ENCODE data around the gene TTLL1.

TTLL1 gene

DNA sequence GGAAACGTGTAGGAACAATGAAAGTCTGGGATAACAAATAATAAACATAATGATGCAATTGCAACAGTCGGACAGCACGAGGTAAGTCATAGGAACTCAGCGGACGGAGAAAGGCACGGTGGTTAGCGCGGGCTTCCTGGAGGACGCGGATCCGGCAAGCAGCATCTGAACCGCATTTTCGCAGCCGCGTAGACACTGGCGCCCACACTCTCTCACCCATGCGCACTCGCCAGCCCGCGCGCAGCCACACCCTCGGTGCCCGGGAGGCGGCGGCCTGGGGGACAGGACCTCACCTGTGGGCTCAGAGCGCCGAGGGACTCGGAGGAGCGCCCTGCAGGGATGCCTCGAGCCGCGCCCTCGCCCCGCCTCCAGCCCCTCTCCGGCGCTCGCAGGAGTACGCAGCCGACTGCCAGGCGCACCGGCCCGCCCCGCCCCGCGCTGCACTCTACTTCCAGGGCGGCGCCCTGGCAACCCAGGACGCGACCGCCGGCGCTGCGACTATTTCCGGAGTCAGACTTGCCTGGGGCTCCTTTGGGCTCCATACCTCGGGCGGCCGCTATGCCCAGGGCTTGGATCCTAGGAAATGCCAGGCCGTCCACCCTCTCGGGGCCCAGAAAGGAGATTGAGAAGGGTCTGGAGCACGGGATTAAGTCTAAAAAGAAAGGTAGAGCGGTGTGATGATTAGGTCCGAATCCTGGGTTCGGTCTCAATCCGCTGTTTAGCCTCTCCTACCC is at the start of gene TTLL1:
TTLL1 (minus strand) TSS at position 408 of the 734 bp plus-strand sequence. CDS start 13,805 bp downstream, outside the sequence.
- DNase-seq (ENCODE audit: low spot score), result peak; percentile 97

DNA sequence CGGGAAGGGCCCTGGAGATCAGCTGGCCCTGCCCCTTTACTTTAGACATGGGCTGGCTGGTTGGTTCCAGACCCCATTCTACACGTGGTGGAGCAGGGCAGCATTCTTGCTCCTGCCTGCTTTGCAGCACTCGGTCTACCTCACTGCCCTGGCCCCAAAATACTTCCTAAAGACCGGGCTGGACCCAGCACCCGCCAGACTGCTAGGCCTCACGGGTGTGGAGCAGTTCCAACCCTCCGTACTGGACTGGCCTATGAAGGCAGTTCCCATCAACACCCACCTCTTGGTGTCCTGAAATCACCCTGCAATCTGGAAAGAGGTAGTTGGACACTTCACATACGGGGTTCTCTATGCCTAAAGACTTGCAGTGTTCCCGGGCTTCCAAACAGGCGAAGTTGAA is 47.6 kb upstream of the TTLL1 start:
- DNase-seq (ENCODE audit: low spot score), result no peak

DNA sequence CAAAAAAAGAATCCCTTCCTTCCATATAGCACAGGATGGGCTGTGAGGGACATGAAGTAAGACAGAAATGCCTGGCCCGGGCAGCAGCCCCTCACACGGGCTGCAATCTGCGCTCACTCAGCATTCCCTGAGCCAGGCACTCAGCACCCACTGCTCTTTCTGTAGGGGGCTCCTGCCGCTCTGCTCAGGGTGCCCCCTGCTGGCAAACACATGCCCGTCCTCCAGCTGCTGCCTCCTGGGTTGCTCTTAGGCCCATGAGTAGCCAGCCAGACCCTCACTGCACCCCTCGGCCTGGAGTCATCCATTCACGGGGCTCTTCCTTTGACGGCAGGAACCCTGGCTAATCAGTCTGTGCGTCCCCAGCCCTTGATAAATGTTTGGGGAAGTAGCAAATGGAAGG is 47.1 kb upstream of the TTLL1 start:
- DNase-seq (ENCODE audit: low spot score), result peak; percentile 70

DNA sequence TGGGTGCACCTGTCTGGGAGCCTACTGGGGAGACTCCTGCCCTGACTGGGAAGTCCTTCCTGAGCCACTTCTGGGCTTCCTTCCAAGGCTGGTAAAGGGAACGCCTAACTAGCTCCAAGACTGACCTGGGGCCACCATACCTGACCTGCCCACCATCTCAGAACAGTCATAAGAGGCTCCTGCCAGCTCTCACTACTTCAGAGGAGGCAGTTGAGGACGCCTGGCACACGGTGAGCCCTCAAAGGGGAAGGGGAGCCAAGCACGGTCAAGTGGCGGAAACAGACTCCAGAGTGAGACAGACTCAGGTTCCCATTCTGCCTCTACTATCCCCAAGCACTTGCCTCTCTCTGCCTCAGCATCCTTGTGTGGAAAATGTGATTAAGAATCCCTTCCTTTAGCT is 46.4 kb upstream of the TTLL1 start:
- no peak for DNase-seq (ENCODE audit: low spot score)

DNA sequence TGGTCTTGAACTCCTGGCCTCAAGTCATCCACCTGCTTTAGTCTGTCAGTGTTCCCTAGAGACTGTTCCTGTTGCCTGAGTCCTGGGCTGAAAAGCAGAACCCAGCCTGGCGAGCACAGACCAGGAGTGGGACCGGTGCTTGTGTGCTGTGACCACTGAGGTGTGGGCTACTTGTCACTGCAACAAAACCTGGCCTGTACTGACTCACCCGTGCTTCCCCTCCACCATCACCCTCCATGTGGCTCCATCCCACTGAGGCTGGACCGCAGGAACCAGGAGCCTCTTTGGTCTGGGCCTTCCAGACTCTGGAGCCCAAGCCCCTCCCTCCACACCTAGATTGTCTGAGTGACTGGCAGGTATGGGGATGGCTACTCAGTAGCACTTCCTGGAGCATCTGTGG is 45.4 kb upstream of the TTLL1 start:
- DNase-seq (ENCODE audit: low spot score), result no peak

DNA sequence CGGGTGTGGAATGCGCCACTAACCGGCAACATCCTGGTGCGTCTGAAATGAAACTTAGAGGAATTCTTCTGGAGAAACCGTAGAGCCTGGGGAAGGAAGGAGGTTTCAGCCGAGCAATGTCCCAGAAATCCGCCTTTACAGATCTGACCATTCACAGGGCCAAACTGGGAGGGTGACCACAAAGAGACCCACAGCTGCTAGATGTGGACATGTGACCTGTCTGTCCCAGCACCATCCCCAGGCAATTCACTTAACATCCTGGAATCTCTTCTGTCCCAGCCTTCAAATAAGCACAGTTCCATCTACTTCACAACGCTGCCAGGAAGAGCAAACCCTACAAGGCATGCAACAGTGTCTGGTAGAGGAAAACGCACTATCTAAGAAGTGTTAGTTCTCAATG is 44.2 kb upstream of the TTLL1 start:
- no peak for DNase-seq (ENCODE audit: low spot score)

DNA sequence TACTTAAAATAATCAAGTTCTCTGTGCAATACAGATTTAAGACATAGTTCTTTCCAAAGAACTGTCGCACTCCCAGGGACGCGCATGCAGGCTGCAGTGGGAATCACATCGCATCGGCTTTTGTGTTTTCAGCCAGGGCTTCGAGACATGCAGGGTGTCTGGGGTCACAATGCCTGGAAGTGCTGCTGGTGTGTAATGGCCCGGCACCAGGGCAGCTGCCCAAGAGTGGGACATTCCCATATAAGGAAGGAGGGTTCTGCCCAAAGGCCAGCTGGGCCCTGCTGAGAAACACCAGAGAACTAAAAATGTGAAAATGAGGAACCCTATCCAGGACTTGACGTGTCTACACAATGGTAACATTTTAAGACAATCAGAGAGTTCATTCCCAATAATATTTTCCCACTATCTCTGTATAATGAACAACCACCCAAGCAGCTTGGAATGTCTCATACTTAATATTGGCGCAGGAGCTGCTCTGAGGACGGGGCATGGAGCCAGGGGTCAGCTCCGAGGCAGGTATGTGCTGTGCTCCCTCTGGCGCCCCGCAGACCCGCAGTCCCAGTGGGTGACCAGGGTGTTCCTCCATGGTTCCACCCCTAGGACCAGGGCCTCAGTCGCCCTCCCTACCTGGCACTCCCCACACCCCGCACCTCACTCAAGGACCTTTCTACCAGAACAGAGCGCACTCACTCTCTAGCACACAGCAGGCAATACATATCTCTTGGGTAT is 42.7 kb upstream of the TTLL1 start:
- no peak for DNase-seq (ENCODE audit: low spot score)

DNA sequence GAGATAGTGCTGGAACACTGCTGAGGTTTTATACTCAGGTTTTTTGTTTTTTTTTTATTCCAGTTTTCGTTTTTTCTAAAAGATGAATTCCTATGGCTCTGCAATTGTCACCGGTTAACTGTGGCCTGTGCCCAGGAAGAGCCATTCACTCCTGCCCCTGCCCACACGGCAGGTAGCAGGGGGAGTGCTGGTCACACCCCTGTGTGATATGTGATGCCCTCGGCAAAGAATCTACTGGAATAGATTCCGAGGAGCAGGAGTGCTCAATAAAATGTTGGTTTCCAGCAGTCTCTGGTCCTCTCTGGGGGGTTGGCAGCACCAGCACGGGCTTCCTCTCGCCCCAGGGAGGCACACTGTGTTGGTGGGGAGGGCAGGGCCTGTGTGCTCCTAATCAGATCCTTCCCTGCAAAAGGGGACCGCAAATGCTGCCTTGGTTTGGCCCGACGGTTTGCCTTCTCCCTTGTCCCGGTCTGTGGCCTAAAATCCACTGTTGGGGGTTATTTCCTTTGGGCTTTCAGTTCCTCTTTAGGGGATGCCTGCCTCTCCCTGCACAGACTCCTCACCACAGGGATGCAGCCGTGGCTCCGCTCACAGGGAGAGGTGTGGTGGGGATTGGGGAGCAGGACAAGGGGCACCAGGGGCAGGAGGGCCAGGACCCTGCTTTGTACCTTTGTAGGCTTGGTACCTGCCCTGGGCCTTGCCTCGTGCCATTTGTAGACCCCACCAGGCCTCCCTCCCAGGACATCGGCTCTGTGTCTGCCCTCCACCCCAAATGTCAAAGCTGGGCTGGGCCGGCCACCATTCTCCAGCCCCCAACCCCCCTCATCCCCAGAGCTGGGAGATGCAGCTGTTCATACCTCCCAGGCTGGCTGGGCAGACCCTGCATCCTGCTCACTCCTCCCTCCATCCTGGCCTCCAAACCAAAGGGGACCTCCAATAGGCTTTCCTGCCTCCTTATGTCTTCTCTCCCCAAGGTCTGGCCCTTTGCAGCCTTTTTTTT is 40.5 kb upstream of the TTLL1 start:
- no peak for DNase-seq (ENCODE audit: low spot score)

DNA sequence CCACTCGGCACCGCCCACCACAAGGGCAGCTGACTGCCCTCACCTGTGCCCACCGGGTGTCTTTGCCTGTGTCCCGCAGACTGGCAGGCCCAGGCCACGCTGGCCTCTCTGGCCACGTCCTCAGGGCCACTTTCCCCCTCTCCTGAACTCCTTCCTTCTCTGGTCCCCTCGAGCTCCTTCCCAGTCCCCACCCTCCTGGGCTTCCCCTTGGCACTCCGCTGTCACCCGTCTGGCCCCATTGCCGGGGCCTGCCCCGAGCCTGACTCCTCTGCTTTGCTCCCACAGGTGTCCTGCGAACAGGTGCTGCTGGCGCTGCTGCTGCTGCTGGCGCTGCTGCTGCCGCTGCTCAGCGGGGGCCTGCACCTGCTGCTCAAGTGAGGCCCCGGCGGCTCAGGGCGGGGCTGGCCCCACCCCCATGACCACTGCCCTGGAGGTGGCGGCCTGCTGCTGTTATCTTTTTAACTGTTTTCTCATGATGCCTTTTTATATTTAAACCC is 39.8 kb upstream of the TTLL1 start:
- no peak for DNase-seq (ENCODE audit: low spot score)

DNA sequence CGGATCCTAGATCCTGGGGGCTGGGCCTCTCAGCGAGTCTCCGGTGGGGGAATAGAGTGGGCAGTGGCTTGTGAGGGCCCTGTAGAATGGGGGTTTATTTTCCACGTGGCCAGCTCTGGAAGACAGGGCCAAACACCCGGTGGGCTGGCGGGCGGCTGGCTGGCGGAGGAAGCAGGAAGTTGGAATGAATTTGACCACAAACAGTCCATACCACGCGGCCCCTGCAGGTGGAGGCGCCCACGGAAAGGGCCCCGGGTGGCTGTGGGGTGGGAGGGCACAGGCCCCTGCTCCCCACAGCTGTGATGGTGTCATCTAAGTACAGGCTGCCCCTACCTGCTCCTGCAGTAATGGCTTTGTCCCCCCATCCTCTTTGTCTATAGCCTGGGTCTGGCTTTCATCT is 38.9 kb upstream of the TTLL1 start:
- DNase-seq (ENCODE audit: low spot score), result no peak

DNA sequence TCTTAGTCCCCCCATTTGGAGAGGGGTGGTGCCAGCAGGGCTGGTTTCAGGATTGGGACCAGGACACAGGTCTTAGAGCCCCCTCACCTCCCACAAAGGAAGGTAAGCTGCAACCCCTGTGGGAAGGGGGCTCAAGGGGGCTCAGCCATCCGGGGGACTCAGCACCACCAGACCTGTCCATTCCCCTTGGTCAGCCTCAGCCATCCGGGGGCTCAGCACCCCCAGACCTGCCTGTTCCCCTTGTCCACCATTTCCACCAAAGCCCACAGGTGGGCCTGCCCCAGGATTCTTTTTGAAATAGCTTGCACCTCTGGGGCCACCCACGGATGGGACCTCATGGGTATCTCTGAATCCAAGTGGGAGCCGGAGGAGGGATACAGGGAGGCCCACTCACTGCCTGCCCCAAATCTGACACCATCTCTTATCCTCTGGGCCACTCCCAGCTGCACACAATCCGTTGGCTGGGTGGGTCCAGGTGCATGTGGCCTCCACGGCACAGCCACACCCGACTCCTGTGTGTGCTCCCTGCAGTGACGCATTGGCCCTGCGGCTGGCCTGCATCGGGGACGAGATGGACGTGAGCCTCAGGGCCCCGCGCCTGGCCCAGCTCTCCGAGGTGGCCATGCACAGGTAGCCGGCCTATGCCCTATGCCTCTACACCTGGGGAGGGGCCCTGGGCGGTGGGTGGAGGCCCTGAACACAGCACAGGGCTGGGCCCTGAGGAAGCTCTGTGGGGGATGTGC is 38.1 kb upstream of the TTLL1 start:
- no peak for DNase-seq (ENCODE audit: low spot score)

DNA sequence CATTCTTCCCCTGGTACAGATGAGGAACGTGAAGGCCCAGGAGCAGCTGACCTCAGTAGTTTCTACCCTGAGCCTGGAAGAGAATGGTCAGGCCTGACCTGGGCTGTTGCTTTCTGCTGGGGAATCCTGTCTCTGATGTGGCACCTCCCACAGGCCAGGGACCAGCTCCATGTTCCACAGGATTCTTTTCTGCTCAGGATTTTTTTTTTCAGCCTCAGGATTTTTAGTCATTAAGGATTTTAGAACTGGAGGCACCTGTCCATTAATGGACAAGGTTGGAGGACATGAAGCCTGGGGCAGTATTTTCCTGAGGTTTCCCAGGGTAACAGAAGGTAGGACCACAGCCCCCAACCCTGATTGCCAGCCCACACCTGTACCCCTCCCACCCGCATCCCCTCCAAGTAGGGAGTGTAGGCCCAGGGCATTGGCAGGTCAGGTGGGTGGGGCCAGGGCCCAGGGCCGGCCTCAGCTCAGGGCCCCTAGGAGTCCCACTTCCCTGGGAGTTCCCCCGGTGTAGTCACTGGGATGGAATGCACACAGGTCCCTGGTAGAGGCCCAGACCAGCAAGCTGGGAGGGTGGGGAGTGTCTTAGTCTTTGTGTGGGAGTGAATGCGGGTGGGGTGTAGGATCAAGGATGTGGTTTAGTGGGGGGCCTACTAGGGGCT is 37.4 kb upstream of the TTLL1 start:
- DNase-seq (ENCODE audit: low spot score), result peak; percentile 92

DNA sequence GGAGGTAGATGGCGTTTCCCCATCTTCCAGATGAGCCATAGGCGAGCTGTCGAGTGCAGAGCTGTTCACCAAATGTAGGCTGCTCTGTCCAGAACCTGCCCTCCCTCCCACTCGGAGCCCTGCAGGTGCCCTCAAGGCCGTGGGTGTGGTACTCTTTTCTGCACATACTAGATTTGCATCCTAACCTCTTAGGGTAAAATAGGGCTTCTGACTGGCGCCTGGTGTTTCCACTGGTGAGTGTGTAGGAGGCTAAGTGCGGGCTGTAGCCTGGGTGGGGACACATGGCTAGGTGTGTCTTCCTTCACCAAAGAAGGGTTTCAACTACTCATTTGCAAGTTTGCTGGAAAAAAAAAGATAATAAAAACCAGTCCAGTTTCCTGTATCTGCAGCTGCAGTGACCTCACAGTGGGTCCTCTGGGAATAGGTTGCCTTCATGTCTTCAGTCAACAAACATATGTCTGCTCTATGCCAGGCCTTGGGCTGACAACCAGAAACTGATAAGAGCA is 29.8 kb upstream of the TTLL1 start:
- DNase-seq (ENCODE audit: low spot score), result no peak

DNA sequence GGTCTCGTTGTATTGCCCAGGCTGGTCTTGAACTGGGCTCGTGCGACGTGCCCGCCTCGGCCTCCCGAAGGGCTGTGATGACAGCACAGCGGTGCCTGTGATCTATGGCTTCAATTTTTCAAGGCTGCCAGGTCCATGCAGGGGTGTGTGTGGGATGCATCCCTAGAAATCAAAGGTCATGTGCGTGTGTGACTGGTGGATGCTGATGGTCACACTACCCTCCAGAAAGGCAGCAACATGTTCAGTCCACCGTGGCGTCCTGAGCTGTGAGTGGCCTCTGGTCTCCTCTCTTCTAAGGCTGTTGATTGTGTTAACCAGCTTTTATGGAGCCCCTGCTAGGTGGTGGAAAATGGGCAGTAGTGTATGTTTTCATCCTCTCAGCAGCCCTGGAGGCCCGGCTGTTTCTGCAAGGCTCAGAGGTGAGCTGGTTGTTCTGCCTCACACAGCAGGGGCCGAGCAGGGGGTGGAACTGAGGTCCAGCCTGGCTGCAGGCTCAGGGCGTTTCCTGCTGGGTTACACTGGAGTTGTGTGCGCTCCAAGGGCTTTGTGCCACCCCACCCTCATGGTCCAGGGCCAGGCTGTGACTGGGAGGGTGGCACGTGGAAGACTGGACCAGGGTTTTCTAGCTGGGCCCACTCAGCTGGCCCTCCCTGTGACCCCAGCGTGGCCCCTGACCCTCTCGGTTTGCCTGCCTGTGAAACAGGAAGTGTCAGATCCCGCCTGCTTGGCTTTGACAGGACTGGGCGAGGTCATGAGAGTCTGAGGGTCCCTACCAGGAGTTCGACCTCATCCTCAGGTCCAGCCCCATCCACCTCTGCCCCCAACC is 29.0 kb upstream of the TTLL1 start:
- DNase-seq (ENCODE audit: low spot score), result no peak

DNA sequence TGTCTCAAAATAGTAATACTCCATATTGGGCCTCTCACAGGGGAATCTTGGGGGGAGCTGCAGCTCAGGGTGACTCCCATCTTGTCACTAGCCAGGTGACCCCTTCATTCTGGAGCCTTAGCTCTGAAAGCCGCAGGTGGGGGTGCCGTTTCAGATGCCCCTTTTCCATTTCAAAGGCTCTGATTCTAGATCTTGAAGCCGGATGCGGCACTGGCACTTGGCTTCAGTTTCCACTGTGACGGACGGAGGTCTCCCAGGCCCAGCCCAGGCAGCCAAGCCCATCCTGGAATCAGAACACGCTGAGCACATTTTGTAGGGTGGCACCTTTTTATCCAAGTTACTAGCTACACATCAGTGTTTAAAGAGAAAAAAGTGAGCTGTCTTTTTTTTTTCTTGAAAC is 27.7 kb upstream of the TTLL1 start:
- DNase-seq (ENCODE audit: low spot score), result no peak

DNA sequence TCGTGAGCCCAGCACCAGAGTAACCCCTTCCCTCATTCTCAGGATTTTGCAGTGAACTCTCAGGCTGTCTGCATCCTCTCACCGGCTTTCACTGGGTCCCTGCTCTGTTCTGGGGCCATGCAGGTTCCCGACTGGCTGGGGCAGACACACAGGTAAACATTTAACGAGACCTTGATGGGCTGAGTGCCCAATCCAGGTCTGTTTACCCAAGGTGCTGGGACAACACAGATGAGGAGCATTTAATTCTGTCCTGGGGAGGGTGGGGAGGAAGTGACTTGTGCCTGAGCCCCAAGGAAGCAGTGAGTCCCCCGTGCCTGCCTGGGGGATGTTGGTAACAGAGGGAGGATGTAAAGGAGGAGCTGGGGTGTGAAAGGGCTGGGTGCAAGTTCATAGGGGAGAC is 25.8 kb upstream of the TTLL1 start:
- DNase-seq (ENCODE audit: low spot score), result no peak

DNA sequence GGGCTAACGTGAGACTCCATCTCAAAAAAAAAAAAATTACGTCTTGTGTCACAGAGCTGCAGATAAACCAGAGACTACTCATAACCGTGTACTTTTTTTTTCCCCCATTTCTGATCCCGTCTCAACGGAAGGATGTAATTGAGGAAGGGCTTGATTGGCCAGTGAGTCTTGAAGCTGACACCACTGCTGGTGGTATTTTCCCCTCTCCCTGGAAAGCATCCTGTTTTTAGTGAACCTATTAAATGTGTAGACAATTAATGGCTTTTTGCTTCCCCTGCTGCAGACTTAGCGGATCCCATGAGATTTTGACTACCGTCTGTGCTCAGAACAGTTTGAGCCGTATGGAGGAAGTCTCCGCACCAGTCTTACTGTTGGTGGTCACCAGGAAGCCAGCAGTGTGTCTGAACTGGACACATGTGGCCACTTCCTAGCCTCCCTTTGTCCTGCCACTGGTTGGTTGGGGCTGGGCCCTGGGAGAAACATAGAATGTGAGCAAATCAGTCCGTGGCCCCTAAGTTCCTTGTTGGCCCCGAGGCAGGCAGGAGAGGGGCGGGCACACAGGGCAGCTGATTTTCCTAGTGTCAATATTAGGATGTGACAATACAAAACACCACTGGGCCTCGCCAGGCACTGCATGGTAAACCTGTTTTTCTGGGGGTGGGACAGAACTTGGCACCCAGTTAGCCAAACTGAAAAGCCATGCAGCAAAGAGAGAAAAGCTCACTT is 24.5 kb upstream of the TTLL1 start:
- DNase-seq (ENCODE audit: low spot score), result no peak

DNA sequence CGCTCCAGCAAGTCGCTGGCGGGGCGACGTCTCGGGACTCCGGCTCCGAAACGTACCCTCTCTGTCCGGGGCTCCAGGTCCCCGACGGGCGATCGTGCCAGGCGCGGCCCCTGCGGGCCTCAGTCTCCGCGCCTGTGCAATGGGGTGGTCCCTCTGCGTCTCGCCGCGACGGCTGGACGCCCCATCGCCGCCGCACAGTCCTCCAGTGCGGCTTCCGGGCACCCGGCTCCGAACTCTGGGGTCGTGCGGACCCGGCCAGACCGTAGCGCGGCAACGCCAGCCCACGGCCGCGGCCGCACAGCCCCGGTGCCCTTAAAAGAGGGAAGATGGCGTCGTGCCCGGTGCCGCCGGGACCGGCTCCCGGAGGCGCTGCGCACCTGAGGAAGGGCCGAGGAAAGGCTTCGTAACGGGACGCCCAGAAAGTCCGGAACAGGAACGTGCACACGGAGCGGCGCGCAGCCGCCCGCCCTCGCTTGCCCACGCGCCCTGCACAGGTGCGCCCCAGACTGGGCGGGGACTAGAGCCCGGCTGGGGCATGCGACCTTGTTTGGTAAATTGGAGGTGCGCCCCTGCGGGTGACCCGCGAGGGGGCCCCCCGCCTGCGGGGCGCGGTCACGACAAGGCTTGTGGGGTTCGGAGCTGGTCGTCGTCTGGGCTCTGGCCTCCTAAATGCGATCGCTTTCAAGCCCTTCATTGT is 21.9 kb upstream of the TTLL1 start:
- DNase-seq (ENCODE audit: low spot score), result no peak

All from GM03348 (cell line).